CD4-positive, alpha-beta T cell treated with Interleukin-17A for 4 hours (primary cell): ENCODE data around the gene IFITM5.

Experiments used
- DNase-seq: peaks from one replicate; pipeline ENCODE4 v3.0.0-alpha.2; 2020; ENCODE audit warnings: mixed read lengths

IFITM5 gene

GRCh38 chr11:293852-294661 lies 5.3 kb downstream of the IFITM5 start:
- peak; percentile 2 for DNase-seq

GRCh38 chr11:293271-293851 lies 6.0 kb downstream of the IFITM5 start:
- no peak for DNase-seq

GRCh38 chr11:292211-293121 lies 6.9 kb downstream of the IFITM5 start:
- no peak for DNase-seq

- DNase-seq, result no peak
These were observed 7.8 kb downstream of the IFITM5 start for GRCh38 chr11:291281-292210.

- peak; percentile 6 for DNase-seq
These were observed 8.6 kb downstream of the IFITM5 start for GRCh38 chr11:290621-291231.

GRCh38 chr11:289712-290620 lies 9.4 kb downstream of the IFITM5 start:
- DNase-seq, result peak; percentile 27

GRCh38 chr11:289398-289711 lies 10.0 kb downstream of the IFITM5 start:
- DNase-seq, result peak; percentile 52

GRCh38 chr11:288478-289397 lies 10.6 kb downstream of the IFITM5 start, which contains the start of gene PGGHG:
TSS of gene PGGHG (plus strand) at chr11:289126. CDS start at chr11:289817, 691 bp downstream.
- peak; percentile 78 for DNase-seq

- DNase-seq, result peak; percentile 78
These were observed 11.4 kb downstream of the IFITM5 start for GRCh38 chr11:287821-288477.

- DNase-seq, result peak; percentile 84
These were observed 12.1 kb downstream of the IFITM5 start for GRCh38 chr11:286977-287820.

GRCh38 chr11:285894-286220 lies 13.5 kb downstream of the IFITM5 start:
- no peak for DNase-seq

GRCh38 chr11:285021-285893 lies 14.1 kb downstream of the IFITM5 start:
- DNase-seq, result no peak

- no peak for DNase-seq
These were observed 15.0 kb downstream of the IFITM5 start for GRCh38 chr11:284105-285020.

- DNase-seq, result no peak
These were observed 15.8 kb downstream of the IFITM5 start for GRCh38 chr11:283405-284104.

GRCh38 chr11:282630-283360 lies 16.5 kb downstream of the IFITM5 start:
- DNase-seq, result no peak
